Uterus (tissue), 4 donors: ENCODE measurements around the gene QSOX2. TPM values are rescaled to one million over a fixed set of nuclear protein-coding genes. Genes with fewer than 3 reads are reported as not detected.

Source experiments
- DNase-seq, 2 donors: peaks; one replicate each; pipeline ENCODE4 v3.0.0-alpha.2; 2019 to 2020
- H3K27ac ChIP-seq, 2 donors: fragments of 200-600 bp; sonication (generic); 1 replicate in 1 of 2; 2 replicates in 1 of 2; pipeline ENCODE4 v1.5.1; 2016 to 2018
- H3K27me3 ChIP-seq, 2 donors: fragments of 200-600 bp; sonication (generic); one replicate each; pipeline ENCODE4 v1.5.1; 2018 to 2019; ENCODE audit warnings: control low read depth in 1 of 2
- H3K36me3 ChIP-seq, 2 donors: fragments of 200-600 bp; sonication (generic); one replicate each; pipeline ENCODE4 v1.5.1; 2019; ENCODE audit warnings: control low read depth in 1 of 2
- H3K4me1 ChIP-seq, 2 donors: fragments of 200-600 bp; sonication (generic); one replicate each; pipeline ENCODE4 v1.5.1; 2018 to 2019; ENCODE audit warnings: control low read depth in 1 of 2
- H3K4me3 ChIP-seq, 2 donors: fragments of 200-600 bp; sonication (generic); 1 replicate in 1 of 2; 2 replicates in 1 of 2; pipeline ENCODE4 v1.5.1; 2018 to 2019; ENCODE audit warnings: mild to moderate bottlenecking in 1 of 2
- H3K9me3 ChIP-seq, 2 donors: fragments of 200-600 bp; sonication (generic); one replicate each; pipeline ENCODE4 v1.5.1; 2019; ENCODE audit warnings: control low read depth in 1 of 2
- POLR2A ChIP-seq, 2 donors: fragments of 450-650 bp; IDR thresholded peaks; one replicate each; pipeline ENCODE4 v1.6.1; 2016; ENCODE audit warnings: antibody characterized with exemption in 2 of 2, mild to moderate bottlenecking in 1 of 2, moderate library complexity in 1 of 2
- intact Hi-C: fragments of 100-400 bp; cut with DNase I; formaldehyde crosslinking; loops from one replicate; pipeline ENCODE4 v1.15.1; 2023; ENCODE audit warnings: low total_unique reads
- total RNA-seq, 4 donors: library from RNA; depleted of rRNA in 3 of 4; stranded (reverse); fragments of >200 nt in 3 of 4; gene quantifications; one replicate each; pipeline versions ENCODE4 v1.1.0 to v1.2.4, GENCODE V29; 2014 to 2023
- TF ChIP-seq, protein P1 (sequence below), 4 experiments: fragments of 200-600 bp in 2 of 4; fragments of 450-650 bp in 2 of 4; sonication (generic) in 2 of 4; IDR thresholded peaks; one replicate each; pipeline ENCODE4 v1.5.1; 2016 to 2019; ENCODE audit warnings: antibody characterized with exemption in 4 of 4, mild to moderate bottlenecking in 2 of 4, moderate library complexity in 1 of 4
- donor health status: DM: yes; HTN: yes; CAD: no.

Gene QSOX2
- total RNA-seq, 4 donors from 2014 or later: 5.6 to 13.1 (median 9.2) TPM

DNA sequence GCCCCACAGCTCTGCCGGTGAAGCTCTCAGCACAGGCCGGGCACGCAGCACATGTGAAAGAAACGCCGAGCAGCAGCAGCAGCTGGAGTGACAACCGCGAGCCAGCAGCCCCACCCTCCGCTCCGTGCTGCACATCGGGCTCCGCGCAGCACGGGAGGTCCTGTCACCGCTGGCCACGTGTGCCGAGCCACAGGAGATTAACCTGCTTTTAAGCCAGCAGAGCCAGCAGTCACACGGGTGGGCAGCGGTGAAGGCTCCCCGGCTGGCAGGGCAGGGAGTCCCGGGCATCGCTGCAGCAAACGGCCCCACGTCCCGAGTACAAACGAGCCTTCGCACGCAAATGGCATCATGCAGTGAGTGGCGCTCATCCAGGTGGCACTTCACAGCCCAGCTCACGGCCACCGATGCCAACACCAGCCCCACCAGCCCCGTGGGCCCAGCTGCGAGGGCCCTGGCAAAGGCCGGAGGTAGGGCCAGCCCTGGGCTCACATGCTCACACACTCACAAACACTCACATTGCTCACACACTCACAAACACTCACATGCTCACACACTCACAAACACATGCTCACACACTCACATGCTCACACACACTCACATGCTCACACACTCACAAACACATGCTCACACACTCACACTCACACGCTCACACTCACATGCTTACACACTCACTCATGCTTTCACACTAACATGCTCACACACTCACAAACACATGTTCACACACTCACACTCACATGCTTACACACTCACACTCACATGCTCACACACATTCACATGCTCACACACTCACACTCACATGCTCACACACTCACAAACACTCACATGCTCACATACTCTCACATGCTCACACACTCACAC is 47.2 kb upstream of the QSOX2 start:
- H3K9me3 ChIP-seq: no peaks in the 10 kb centered on the region
- H3K4me1 ChIP-seq: no peaks in the 10 kb centered on the region
- TF ChIP-seq, protein P1, sequence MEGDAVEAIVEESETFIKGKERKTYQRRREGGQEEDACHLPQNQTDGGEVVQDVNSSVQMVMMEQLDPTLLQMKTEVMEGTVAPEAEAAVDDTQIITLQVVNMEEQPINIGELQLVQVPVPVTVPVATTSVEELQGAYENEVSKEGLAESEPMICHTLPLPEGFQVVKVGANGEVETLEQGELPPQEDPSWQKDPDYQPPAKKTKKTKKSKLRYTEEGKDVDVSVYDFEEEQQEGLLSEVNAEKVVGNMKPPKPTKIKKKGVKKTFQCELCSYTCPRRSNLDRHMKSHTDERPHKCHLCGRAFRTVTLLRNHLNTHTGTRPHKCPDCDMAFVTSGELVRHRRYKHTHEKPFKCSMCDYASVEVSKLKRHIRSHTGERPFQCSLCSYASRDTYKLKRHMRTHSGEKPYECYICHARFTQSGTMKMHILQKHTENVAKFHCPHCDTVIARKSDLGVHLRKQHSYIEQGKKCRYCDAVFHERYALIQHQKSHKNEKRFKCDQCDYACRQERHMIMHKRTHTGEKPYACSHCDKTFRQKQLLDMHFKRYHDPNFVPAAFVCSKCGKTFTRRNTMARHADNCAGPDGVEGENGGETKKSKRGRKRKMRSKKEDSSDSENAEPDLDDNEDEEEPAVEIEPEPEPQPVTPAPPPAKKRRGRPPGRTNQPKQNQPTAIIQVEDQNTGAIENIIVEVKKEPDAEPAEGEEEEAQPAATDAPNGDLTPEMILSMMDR (IDR thresholded peaks at IDR 0.05): no peak
- TF ChIP-seq POLR2A (IDR thresholded peaks at IDR 0.05): no peak
- intact Hi-C loops: no loop called here
- H3K4me3 ChIP-seq: no peak overlapping the region
- no peaks in the 10 kb centered on the region for H3K27me3 ChIP-seq
- H3K36me3 ChIP-seq: no peaks in the 10 kb centered on the region
- no peak overlapping the region for H3K27ac ChIP-seq
- no peak for DNase-seq

DNA sequence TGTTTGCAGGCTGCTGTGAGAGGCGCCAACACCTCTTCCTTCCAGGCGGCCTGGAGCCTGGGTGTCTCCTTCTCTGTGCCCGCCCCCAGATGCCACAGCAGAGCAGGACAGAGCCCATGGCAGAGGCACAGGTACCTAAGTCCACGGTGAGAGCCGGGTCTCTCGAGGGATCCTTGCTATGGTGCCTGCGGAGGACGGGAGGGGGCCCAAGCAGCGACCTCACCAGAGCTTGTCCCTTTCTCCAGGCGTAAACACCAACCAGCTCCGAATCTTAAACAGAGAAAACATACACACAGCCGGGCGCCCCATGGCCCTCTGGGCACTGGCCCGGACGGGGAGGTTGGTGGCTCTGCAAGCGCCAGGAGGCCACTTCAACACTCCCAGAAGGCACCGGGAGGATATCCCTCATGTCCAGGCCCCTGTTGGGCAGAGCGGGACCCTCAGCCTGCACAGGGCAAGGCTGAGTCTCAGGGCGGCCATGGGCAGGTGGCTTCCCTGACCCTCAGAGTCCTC is 46.5 kb upstream of the QSOX2 start:
- no peaks in the 10 kb centered on the region for H3K36me3 ChIP-seq
- TF ChIP-seq POLR2A (IDR thresholded peaks at IDR 0.05): no peak
- TF ChIP-seq, protein P1 (IDR thresholded peaks at IDR 0.05): no peak
- intact Hi-C loops: no loop called here
- no peaks in the 10 kb centered on the region for H3K4me1 ChIP-seq
- no peak overlapping the region for H3K4me3 ChIP-seq
- no peak overlapping the region for H3K27ac ChIP-seq
- no peaks in the 10 kb centered on the region for H3K9me3 ChIP-seq
- no peaks in the 10 kb centered on the region for H3K27me3 ChIP-seq
- DNase-seq: no peak

DNA sequence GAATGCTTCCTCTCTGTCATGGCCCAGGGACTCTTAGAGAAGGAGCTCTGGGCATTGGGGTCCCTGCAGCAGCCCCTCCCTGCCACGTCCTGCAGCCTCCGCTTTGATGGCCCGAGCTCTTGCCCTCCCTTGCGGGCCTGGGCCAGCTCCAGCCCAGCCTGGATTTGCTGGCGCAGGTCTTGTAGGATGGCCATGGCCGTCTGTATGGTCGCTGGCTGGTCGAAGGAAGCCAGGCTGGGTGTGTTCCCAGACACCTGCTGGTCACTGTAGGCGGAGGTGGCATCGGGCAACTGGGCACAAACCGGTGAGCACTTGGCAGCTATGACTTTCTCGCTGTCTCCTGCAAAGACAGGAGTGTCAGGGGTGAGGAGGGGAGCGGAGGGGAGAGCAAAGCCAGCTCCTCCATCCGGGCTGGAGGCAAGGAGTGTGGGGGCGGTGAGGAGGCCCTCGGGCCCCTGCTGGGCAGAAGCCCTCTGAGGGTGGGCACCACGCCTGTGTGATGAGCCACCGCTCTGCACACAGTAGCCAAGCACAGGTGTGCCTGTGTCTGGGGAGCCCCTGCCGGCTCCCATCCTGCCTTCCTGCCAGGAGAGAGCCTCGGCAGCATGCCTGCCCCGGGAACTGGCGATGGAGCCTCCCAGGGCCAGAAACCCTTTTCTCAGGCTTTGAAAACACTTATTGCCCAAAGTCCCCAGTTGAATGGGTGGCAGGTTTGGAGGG is 45.9 kb upstream of the QSOX2 start:
- TF ChIP-seq, protein P1 (IDR thresholded peaks at IDR 0.05): no peak
- no peak for TF ChIP-seq POLR2A (IDR thresholded peaks at IDR 0.05)
- Histone ChIP-seq H3K9me3 (no peaks in the 10 kb centered on the region), H3K4me1 (no peaks in the 10 kb centered on the region), H3K27ac (no peak overlapping the region), H3K4me3 (no peak overlapping the region), H3K36me3 (no peaks in the 10 kb centered on the region), H3K27me3 (no peaks in the 10 kb centered on the region)
- intact Hi-C loops: no loop called here
- DNase-seq: no peak

DNA sequence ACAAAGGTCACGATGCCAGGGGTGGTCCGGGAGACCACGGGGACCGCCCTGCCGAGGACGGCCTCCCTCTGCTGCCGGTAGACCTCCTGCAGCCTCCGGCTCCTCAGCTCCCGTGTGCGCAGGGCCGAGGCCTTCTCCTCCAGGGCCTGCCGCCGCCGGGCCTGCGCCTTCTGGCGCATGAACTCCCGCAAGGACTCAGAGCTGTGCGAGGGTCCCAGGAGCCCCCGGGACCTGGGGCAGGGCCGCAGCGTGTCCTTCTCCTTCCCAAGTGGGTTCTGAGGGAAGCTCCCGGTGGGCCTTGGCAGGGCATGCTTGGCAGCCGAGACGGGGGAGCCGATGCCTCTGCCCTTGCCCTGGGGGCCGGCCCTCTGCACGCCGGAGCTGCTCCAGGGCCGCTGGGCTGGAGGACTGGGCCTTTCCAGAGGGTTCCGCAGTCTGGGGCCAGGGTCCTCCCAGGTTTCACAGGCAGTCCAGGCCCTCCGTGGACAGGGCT is 44.9 kb upstream of the QSOX2 start:
- no peaks in the 10 kb centered on the region for H3K9me3 ChIP-seq
- H3K27ac ChIP-seq: no peak overlapping the region
- no peaks in the 10 kb centered on the region for H3K36me3 ChIP-seq
- no peaks in the 10 kb centered on the region for H3K4me1 ChIP-seq
- TF ChIP-seq, protein P1 (IDR thresholded peaks at IDR 0.05): no peak
- TF ChIP-seq POLR2A (IDR thresholded peaks at IDR 0.05): no peak
- no peak overlapping the region for H3K4me3 ChIP-seq
- H3K27me3 ChIP-seq: no peaks in the 10 kb centered on the region
- no peak for DNase-seq
- intact Hi-C loops: no loop called here
